Measurements from ENCODE around the gene GLT1D1.
"Not testable (repeated sequence)": the region's sequence is repeated elsewhere in the genome, so short reads cannot be mapped to it uniquely, and the experiment has no call there.

The GLT1D1 gene

GRCh38 chr12:128852885-128853599 is at the start of gene GLT1D1:
TSS of gene GLT1D1 (plus strand) at chr12:128853478. CDS start at chr12:128853582, 104 bp downstream.
- DNase-seq (ENCODE audit: low read depth in 2 of 2) = no peak

- no peak for DNase-seq (ENCODE audit: low read depth in 2 of 2)
These were observed 49.5 kb upstream of the GLT1D1 start for GRCh38 chr12:128803788-128804187.

- no peak for DNase-seq (ENCODE audit: low read depth in 2 of 2)
These were observed 48.5 kb upstream of the GLT1D1 start for GRCh38 chr12:128804762-128805161.

- not testable (repeated sequence) for DNase-seq (ENCODE audit: low read depth in 2 of 2)
These were observed 47.9 kb upstream of the GLT1D1 start for GRCh38 chr12:128805406-128805805.

GRCh38 chr12:128806573-128806972 is 46.7 kb upstream of the GLT1D1 start:
- no peak for DNase-seq (ENCODE audit: low read depth in 2 of 2)

- DNase-seq (ENCODE audit: low read depth in 2 of 2) = no peak
These were observed 46.0 kb upstream of the GLT1D1 start for GRCh38 chr12:128807161-128807724.

GRCh38 chr12:128808651-128809050 is 44.6 kb upstream of the GLT1D1 start:
- no peak for DNase-seq (ENCODE audit: low read depth in 2 of 2)

GRCh38 chr12:128810182-128811127 is 42.8 kb upstream of the GLT1D1 start:
- no peak for DNase-seq (ENCODE audit: low read depth in 2 of 2)

- no peak for DNase-seq (ENCODE audit: low read depth in 2 of 2)
These were observed 41.5 kb upstream of the GLT1D1 start for GRCh38 chr12:128811806-128812205.

- DNase-seq (ENCODE audit: low read depth in 2 of 2) = no peak
These were observed 39.9 kb upstream of the GLT1D1 start for GRCh38 chr12:128813392-128813791.

GRCh38 chr12:128813883-128814282 is 39.4 kb upstream of the GLT1D1 start:
- no peak for DNase-seq (ENCODE audit: low read depth in 2 of 2)

- no peak for DNase-seq (ENCODE audit: low read depth in 2 of 2)
These were observed 38.6 kb upstream of the GLT1D1 start for GRCh38 chr12:128814411-128815261.

- no peak for DNase-seq (ENCODE audit: low read depth in 2 of 2)
These were observed 37.3 kb upstream of the GLT1D1 start for GRCh38 chr12:128815779-128816642.

- DNase-seq (ENCODE audit: low read depth in 2 of 2) = no peak
These were observed 36.7 kb upstream of the GLT1D1 start for GRCh38 chr12:128816643-128816920.

GRCh38 chr12:128817111-128818015 is 35.9 kb upstream of the GLT1D1 start:
- DNase-seq (ENCODE audit: low read depth in 2 of 2) = no peak

- no peak for DNase-seq (ENCODE audit: low read depth in 2 of 2)
These were observed 34.9 kb upstream of the GLT1D1 start for GRCh38 chr12:128818065-128819022.

GRCh38 chr12:128819293-128820144 is 33.8 kb upstream of the GLT1D1 start:
- no peak for DNase-seq (ENCODE audit: low read depth in 2 of 2)

GRCh38 chr12:128820253-128820652 is 33.0 kb upstream of the GLT1D1 start:
- no peak for DNase-seq (ENCODE audit: low read depth in 2 of 2)
